MM.1S (cell line): Measurements from ENCODE around the gene PRRG2.

ENCODE experiments used
- CTCF ChIP-seq: fragments of 300-600 bp; sonication (generic); IDR thresholded peaks from 2 replicates; pipeline ENCODE4 v1.5.1; 2016; ENCODE audit warnings: antibody characterized with exemption, low read length, mixed read lengths
- EZH2 ChIP-seq: fragments of 300-600 bp; sonication (generic); optimal IDR thresholded peaks from 2 replicates; pipeline ENCODE3; 2017; ENCODE audit warnings: low read depth, mild to moderate bottlenecking, antibody characterized with exemption, low read length, mixed read lengths
- EZH2phosphoT487 ChIP-seq: fragments of 300-600 bp; sonication (generic); IDR thresholded peaks from 2 replicates; pipeline ENCODE4 v1.6.1; 2018; ENCODE audit warnings: antibody characterized with exemption, low read length

DNA sequence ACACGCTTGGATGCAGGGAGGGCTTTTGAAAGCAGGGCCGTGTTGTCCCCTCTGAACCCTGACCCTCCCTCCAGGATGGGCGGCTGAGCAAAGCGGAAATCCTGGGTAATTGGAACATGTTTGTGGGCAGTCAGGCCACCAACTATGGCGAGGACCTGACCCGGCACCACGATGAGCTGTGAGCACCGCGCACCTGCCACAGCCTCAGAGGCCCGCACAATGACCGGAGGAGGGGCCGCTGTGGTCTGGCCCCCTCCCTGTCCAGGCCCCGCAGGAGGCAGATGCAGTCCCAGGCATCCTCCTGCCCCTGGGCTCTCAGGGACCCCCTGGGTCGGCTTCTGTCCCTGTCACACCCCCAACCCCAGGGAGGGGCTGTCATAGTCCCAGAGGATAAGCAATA, 38.1 kb upstream of the PRRG2 start:
- TF ChIP-seq CTCF, result no peak
- TF ChIP-seq EZH2phosphoT487, result no peak
- TF ChIP-seq EZH2, result no peak
